Neutrophil (primary cell): ENCODE results near the gene FSTL4.

Source experiments
- H3K27ac ChIP-seq: fragments of 200-600 bp; sonication (generic); 2 replicates; pipeline ENCODE4 v1.5.1; 2016; ENCODE audit warnings: mild to moderate bottlenecking, moderate library complexity
- H3K27me3 ChIP-seq: fragments of 200-600 bp; sonication (generic); 2 replicates; pipeline ENCODE4 v1.6.0; 2016; ENCODE audit warnings: mild to moderate bottlenecking
- H3K36me3 ChIP-seq: fragments of 200-600 bp; sonication (generic); 2 replicates; pipeline ENCODE4 v1.5.1; 2017
- H3K4me1 ChIP-seq, 2 experiments: fragments of 200-600 bp in 1 of 2; sonication (generic) in 1 of 2; 1 replicate in 1 of 2; 2 replicates in 1 of 2; pipeline versions ENCODE4 v1.5.1 to v1.6.1; 2013 to 2016; ENCODE audit warnings: low read depth in 1 of 2, low read length in 1 of 2, mild to moderate bottlenecking in 1 of 2, moderate library complexity in 1 of 2; ENCODE audit not compliant: control insufficient read depth in 1 of 2, insufficient read depth in 1 of 2
- H3K4me3 ChIP-seq, 2 experiments: fragments of 200-600 bp in 1 of 2; sonication (generic) in 1 of 2; 1 replicate in 1 of 2; 2 replicates in 1 of 2; pipeline ENCODE4 v1.5.1; 2013 to 2016; ENCODE audit warnings: low read depth in 1 of 2, low read length in 1 of 2, mild to moderate bottlenecking in 1 of 2, moderate library complexity in 1 of 2
- H3K9me3 ChIP-seq: fragments of 200-600 bp; sonication (generic); 2 replicates; pipeline ENCODE4 v1.5.1; 2016
- TF ChIP-seq, protein P1 (sequence below): fragments of 200-600 bp; sonication (generic); IDR thresholded peaks from 2 replicates; pipeline ENCODE4 v1.5.1; 2016; ENCODE audit warnings: antibody characterized with exemption

The FSTL4 gene

GRCh38 chr5:133327946-133328401 lies 284.4 kb downstream of the FSTL4 start:
- no peaks in the 10 kb centered on the region for H3K4me1 ChIP-seq
- H3K27ac ChIP-seq = no peak overlapping the region
- H3K36me3 ChIP-seq = no peaks in the 10 kb centered on the region
- H3K9me3 ChIP-seq = no peaks in the 10 kb centered on the region
- TF ChIP-seq, protein P1, sequence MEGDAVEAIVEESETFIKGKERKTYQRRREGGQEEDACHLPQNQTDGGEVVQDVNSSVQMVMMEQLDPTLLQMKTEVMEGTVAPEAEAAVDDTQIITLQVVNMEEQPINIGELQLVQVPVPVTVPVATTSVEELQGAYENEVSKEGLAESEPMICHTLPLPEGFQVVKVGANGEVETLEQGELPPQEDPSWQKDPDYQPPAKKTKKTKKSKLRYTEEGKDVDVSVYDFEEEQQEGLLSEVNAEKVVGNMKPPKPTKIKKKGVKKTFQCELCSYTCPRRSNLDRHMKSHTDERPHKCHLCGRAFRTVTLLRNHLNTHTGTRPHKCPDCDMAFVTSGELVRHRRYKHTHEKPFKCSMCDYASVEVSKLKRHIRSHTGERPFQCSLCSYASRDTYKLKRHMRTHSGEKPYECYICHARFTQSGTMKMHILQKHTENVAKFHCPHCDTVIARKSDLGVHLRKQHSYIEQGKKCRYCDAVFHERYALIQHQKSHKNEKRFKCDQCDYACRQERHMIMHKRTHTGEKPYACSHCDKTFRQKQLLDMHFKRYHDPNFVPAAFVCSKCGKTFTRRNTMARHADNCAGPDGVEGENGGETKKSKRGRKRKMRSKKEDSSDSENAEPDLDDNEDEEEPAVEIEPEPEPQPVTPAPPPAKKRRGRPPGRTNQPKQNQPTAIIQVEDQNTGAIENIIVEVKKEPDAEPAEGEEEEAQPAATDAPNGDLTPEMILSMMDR = no peak
- no peak overlapping the region for H3K4me3 ChIP-seq
- H3K27me3 ChIP-seq = no peaks in the 10 kb centered on the region

- H3K4me1 ChIP-seq = no peaks in the 10 kb centered on the region
- H3K27ac ChIP-seq = no peak overlapping the region
- no peak overlapping the region for H3K4me3 ChIP-seq
- no peaks in the 10 kb centered on the region for H3K9me3 ChIP-seq
- H3K27me3 ChIP-seq = no peaks in the 10 kb centered on the region
- H3K36me3 ChIP-seq = no peaks in the 10 kb centered on the region
- TF ChIP-seq, protein P1 = no peak
Measured at GRCh38 chr5:133326361-133326760, 286.0 kb downstream of the FSTL4 start.

DNA sequence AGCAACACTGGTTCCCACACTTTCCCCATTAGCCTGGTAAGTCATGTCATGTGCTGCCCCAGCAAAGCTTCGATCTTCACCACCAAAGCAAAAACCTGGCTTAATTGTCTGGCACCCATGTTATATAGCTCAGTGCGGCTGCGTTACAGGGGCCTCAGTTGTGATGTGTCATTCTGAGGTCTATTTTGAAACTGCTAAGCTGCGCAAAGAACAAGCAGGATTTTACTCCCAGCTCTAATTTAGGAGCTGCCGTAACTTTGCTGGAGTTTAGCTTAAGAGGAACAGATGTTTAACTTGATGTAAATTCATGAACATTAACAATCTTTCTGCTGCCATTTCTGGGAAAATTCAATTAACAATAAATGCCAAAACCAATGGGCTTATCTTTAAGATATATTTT lies 286.5 kb downstream of the FSTL4 start:
- Histone ChIP-seq H3K27me3 (no peaks in the 10 kb centered on the region), H3K27ac (no peak overlapping the region), H3K36me3 (no peaks in the 10 kb centered on the region), H3K4me1 (no peaks in the 10 kb centered on the region), H3K9me3 (no peaks in the 10 kb centered on the region), H3K4me3 (no peak overlapping the region)
- TF ChIP-seq, protein P1 = no peak

- no peaks in the 10 kb centered on the region for H3K27me3 ChIP-seq
- H3K9me3 ChIP-seq = no peaks in the 10 kb centered on the region
- no peak overlapping the region for H3K4me3 ChIP-seq
- TF ChIP-seq, protein P1 = no peak
- H3K27ac ChIP-seq = no peak overlapping the region
- H3K4me1 ChIP-seq = no peaks in the 10 kb centered on the region
- H3K36me3 ChIP-seq = no peaks in the 10 kb centered on the region
Measured at GRCh38 chr5:133324926-133325325, 287.4 kb downstream of the FSTL4 start.

GRCh38 chr5:133323494-133324457 lies 288.6 kb downstream of the FSTL4 start:
- H3K4me1 ChIP-seq = no peaks in the 10 kb centered on the region
- H3K4me3 ChIP-seq = no peak overlapping the region
- H3K27me3 ChIP-seq = no peaks in the 10 kb centered on the region
- no peak overlapping the region for H3K27ac ChIP-seq
- no peaks in the 10 kb centered on the region for H3K9me3 ChIP-seq
- TF ChIP-seq, protein P1 = no peak
- no peaks in the 10 kb centered on the region for H3K36me3 ChIP-seq
